HK-2 (cell line): ENCODE results near the gene ZFAND4.
"Not testable (repeated sequence)": the region's sequence is repeated elsewhere in the genome, so short reads cannot be mapped to it uniquely, and the experiment has no call there.

Experiments used
- DNase-seq: peaks from one replicate; pipeline ENCODE4 v3.0.0-alpha.2; 2018; ENCODE audit not compliant: unreplicated experiment

Gene ZFAND4

DNA sequence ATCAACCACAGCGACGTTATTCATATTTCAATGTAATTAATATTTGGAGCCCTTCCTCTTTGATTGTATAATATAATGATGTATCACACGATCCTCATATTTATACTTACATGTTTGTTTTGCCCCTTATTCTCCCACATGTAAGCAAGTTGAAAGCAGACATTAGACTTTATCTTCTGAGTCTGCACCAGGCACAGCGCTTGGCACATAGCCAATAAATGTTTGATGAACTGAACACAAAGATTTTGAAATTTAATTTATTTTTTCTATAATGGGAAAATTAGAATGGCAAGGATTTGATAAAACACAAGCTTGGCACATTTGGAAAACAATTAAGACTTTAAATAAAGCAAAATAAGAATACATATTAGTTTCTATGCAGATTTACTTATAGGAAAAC is 31.6 kb downstream of the ZFAND4 start:
- DNase-seq = no peak

DNA sequence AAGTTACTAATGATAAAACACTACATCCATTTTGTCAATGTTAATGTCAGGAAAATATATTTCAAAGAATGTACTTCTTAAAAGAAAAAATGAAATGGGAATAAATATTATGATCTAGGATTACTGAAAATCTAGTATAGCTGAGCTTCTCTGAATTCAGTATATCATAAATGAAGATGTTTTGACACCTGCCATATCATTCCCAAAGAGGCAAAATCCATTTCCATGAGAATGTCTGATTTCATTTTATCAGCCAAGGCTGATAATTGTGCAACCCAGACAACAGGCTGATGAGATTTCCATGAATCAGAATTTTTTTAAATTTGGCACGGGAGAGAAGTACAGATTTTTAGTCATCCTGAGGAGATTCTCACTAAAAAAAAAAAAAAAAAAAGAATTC is 32.5 kb downstream of the ZFAND4 start:
- no peak for DNase-seq

DNA sequence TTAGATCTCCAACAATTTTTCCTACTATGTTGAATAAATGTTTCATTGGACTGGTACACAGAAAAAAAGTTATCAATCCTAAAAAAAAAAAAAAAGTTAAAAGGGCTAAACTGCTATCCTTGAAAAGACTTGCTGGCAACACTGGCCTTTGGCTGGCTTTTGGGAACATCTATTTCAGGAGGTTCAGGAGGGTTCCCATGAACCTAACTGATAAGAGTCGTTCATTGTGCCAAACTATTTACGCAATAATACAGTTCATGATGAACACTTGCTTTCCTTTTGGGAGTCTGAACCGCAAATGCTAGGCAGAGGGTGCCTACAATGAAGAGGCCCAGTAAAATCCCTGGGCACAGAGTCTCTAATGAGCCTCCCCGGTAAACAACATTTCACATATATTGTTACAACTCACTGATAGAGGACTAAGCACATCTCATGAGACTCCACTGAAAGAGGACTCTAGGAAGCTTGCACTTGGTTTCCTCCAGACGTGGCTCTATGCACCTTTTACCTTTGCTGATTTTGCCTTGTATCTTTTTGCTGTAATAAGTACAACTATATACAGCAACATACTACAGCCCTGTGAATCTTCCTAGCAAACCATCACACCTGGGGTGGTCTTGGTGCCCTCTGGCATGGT is 45.0 kb downstream of the ZFAND4 start:
- DNase-seq = no peak

DNA sequence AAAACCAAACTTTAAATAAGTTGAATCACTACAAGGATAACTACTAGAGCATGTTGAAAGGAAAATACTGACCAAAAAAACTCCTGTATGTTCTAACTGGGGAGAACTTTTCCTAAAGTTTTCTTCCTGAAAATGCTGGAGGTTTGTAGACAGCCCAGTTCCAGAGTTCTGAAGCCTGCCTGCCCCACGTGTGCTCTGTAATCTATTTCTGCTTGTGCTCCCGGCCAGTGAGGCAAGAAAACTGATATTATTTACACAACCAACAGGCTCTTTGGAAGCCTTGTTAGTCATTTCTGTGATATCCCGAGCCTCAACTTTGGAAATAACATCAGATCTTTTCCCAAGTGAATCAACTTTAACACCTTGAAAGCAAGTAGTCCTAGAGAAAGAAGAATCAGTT is 46.7 kb downstream of the ZFAND4 start:
- DNase-seq = no peak

DNA sequence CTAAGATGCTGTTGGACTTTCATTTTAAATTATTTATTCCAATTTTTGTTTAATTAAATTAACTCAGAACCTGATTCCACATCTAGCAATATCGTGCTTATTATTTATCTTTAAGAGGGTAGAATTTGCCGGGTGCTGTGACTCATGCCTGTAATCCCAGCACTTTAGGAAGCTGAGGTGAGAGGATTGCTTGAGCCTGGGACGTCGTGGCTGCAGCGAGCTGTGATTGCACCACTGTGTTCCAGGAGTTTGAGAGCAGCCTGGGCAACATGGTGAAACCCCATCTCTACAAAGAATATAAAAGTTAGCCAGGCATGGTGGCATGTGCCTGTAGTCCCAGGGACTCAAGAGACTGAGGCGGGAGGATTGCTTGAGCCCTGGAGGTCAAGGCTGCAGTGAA is 47.8 kb downstream of the ZFAND4 start:
- no peak for DNase-seq

DNA sequence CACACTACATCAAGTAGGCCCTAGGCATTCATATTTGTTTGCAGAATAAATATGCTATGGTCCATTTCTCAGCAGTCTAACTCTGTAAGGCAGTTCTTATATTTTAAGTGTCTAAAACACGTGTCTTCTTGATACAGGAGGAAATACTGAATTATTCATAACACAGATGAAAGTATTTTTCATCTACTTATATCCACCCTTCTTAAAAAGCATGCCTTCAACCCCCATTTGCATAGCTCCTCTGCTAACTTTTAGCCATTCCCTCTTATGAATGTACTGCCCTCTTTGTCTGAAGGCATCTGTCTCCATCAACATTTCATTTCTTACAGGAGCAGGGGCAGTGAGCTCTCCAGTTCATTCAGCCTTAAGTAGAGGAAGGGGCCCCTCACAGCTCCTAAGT is 57.7 kb downstream of the ZFAND4 start:
- DNase-seq = no peak

DNA sequence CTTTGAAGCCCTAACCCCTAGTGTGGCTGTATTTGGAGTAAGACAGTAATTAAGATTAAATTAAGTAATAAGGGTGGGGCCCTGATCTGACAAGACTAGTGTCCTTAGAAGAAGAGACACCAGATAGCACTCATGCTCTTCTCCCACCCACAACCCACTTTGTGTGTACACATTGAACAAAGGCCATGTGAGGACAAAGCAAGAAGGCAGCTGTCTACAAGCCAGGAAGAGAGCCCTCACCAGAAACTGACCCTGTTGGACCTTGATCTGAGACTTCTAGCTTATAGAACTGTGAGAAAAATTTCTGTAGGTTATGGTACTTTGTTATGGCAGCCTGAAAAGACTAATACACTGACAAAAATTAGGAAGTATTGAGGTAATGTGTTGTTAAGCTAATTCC is 59.8 kb downstream of the ZFAND4 start:
- no peak for DNase-seq

DNA sequence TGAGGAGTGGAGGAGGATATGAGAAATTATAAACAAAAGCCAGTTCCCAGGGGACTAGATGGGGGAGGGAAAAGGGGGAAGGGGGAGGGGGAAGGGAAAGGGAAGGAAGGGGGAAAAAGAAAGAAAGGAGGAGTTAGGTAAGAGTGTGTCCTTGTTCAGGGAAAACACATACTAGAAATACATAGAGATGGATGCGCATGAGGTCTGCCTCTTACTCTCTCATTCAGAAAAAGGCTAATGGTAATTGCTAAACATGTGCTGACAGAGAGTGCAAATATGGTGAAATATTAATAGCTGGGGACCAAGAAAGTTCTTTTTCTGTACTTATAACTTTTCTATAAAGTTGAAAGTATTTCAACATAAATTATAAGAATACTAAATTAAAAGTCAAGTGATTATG is 64.5 kb downstream of the ZFAND4 start:
- DNase-seq = no peak

DNA sequence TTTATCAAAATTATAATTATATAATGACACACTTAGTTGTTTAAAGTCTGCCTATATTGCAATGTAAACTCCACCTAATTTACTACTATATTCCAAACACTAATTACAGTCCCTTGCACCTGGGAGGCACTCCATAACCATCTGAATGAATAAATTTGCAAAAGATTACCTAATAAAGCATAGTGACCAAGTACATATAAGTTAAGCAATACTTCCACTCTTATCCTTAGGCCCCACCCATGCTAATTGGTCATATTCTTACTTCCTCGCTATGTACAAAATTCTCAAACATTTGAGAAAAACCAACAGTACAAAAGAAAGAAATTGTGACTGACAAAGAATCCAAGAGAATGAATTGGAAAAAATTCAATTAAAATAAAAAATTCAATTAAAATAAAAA is 65.3 kb downstream of the ZFAND4 start:
- DNase-seq = no peak

DNA sequence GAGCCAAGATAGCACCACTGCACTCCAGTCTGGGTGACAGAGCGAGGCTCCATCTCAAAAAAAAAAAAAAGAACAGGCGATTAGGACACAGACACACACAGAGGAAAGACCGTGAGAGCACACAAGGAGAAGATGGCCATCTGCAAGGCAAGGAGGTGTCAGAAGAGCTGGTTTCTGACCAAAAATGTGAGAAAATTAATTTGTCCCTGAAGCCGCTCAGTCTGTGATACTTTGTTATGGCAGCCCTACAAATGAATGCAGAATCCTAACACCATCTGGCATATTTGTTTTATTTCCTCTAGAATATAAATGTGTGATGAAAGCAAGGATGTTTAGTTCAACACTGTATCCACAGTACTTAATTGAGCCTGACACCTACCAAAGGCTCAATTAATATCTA is 69.7 kb downstream of the ZFAND4 start:
- no peak for DNase-seq

DNA sequence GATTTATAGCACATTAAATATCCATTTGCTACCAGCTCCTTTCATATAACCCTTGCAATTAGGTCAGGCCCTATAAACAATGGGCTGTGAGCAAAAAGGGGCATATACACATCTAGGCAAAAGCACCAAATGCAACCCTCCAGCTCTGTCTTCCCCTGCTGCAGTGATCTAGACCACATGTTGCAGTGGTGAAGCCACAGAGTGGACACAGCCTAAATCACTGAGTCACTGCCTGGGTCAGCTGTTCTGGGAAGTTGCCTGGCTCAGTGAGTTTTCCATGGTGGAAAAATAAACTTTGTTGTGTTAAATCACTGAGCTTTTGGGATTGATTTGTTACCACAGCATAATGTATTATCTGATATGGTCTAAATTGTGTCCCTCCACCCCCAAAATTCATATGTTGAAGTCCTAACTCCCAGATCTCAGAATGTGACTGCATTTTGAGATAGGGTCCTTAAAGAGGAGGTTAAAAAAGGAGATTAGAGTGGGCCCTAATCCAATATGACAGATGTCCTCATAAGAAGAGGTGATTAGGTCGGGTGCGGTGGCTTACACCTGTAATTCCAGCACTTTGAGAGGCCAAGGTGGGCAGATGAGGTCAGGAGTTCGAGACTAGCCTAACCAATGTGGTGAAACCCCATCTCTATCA is 70.4 kb downstream of the ZFAND4 start:
- DNase-seq = peak; percentile 33

DNA sequence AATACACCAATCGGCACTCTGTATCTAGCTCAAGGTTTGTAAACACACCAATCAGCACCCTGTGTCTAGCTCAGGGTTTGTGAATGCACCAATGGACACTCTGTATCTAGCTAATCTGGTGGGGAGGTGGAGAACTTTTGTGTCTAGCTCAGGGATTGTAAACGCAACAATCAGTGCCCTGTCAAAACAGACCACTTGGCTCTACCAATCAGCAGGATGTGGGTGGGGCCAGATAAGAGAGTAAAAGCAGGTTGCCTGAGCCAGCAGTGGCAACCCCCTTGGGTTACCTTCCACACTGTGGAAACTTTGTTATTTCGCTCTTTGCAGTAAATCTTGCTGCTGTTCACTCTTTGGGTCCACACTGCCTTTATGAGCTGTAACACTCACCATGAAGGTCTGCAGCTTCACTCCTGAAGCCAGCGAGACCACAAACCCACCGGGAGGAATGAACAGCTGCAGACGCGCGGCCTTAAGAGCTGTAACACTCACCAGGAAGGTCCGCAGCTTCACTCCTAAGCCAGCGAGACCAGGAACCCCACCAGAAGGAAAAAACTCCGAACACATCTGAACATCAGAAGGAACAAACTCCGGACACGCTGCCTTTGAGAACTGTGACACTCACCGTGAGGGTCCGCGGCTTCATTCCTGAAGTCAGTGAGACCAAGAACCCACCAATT is 71.2 kb downstream of the ZFAND4 start:
- DNase-seq = not testable (repeated sequence)

DNA sequence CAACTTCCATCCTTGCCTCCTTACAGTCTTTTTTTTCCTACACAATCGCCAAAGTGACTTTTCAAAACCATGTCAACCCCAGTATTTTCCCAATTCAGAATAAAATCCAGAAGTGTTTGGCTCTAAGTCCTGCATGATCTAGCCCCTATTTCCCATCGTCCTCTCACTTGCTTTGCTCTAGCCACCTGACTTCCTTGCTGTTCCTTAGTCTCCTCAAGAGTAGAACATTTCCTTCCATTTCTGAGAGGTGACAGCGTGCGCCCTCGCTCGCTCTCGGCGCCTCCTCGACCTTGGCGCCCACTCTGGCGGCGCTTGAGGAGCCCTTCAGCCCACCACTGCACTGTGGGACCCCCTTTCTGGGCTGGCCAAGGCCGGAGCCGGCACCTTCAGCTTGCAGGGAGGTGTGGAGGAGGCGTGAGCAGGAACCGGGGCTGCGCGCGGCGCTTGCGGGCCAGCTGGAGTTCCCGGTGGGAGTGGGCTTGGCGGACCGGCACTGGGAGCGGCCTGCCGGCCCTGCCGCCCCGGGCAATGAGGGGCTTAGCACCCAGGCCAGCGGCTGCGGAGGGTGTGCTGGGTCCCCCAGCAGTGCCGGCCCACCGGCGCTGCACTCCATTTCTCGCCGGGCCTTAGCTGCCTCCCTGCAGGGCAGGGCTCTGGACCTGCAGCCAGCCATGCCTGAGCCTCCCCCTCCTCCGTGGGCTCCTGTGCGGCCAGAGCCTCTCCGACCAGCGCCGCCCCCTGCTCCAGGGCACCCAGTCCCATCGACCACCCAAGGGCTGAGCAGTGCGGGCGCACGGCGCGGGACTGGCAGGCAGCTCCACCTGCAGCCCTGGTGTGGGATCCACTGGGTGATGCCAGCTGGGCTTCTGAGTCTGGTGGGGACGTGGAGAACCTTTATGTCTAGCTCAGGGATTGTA is 72.0 kb downstream of the ZFAND4 start:
- DNase-seq = not testable (repeated sequence)

DNA sequence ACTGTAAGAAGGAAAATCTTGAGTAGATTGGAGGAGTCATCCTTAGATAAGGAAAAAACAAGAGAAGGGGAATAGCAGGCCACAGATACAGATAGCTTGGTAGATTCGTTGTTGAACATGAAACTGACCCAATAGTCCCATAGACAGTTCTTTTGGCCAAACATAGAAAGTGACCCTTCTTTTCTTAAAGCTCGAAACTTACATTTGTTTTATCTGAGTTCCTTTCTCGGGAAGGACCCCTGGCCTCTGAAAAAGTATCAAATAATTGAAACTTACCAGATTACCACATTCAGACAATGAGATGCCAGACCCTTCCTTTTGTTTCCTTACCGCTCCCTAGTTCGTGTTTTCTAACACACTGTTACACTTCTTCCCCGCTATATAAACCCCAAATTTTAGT is 72.9 kb downstream of the ZFAND4 start:
- no peak for DNase-seq

DNA sequence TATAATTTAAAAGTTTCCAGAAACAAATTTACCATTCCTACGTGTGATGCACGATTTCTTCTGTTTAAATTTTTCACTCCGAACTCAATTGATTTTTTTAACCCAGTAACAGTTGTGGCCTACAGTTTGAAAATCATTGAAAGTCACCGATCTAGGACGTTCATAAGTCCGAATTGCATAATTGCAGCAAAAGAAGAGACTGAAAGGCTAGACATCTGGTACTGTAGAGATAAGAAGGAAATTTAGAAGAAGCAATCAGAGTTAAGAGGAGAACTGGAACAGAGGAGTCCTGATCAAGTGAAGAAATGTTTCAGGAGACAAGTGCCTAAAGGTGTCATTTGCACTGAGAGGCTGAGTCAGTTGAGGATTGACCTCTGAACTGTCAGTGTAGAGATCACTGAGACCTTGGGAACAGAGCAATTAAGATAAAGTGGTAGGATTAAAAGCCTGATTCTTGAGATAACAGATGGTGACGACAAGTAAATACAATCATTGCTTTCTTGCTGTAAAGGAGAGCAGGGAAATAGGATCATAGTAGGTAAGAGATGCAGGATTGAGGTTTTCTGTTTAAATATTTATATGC is 73.5 kb downstream of the ZFAND4 start:
- DNase-seq = no peak

DNA sequence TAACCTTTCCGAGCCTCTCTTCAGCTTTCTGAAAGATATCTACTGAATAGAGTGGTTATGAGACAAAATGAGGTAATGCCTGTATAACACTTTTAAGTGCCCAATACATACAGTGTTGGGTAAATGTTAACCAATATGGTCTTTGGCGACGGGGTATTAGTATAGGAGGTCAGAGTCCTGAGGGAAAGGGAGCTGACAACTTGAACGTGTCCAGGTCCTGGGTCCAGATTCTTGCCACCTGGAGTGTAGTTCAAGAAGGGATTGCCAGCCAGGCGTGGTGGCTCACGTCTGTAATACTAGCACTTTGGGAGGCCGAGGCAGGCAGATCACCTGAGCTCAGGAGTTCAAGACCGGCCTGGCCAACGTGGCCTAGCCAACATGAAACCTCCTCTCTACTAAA is 76.0 kb downstream of the ZFAND4 start:
- no peak for DNase-seq

DNA sequence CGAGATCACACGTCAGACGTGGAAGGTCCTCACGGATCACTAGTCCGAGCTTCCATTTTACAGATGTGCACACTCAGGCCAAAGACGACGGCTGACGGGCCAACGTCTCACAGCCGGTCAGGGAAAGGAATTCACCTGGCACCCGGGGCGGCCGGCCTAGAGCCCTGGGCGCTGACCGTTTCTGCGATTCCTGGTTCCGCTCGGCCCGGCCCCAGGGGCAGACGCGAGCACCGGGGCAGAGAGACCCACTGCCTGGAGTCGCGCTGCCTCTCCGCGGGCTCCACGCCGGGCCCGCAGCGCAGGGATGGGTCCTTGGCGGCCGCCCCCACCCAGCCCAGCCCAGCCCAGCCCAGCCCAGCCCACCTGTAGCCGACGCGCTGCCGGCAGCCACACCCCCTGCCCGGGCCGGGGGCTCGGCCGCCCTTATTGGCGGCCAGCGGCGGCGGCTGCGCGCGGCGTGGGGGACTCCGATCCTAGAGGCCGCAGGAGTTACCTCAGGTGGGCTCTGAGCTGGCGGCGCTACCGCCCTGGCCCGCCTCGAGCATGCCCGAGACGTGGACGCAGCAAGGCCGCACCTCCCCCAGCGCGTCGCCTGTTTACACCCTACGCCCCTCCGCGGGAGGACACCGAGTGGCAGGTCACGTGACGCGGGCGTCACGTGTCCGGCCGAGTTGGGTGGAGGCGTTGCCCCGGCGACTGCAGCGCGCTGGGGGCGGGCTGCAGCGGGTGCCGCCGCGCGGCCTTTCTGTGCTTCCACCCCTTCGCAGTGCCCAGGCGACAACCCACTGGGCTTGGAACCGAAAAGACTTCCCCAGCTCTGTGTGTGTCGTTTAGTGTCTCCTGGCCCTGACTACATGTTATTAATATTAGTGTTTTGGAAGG is 78.1 kb downstream of the ZFAND4 start:
- DNase-seq = peak; percentile 94

DNA sequence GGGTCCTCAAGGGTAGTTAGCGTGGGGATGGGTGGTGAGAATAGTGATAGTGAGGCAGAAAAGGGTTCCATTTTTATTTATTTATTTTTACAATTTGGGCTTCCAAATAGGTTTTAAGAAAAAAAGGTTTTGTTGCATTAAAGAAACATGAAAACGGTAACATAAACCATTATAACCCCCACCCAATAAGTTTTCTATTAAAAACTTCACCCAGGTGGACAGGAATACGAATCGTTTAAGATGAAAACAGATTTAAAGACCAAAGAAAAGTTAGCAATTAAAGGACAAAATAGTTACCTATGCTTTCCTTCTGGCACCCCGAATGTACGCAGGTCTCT is 78.7 kb downstream of the ZFAND4 start:
- no peak for DNase-seq

DNA sequence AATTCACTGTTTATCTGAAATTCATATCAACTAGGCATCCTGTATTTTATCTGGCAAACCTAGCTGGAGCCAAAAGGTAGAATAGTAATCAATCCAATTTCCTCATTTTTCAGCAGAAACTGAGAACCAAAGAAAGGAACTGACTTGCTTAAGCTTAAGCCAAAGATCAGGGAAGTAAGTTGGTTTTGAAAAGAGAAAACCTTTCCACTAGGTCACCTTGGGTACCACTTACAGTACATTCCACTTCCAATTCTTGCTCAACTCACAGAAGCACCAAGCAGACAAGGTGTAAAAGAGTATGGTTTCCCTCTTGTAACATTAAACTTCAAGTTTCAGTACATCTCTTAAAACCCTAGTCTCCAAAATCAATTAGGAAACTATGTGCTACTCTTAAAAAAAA is 79.6 kb downstream of the ZFAND4 start:
- no peak for DNase-seq

DNA sequence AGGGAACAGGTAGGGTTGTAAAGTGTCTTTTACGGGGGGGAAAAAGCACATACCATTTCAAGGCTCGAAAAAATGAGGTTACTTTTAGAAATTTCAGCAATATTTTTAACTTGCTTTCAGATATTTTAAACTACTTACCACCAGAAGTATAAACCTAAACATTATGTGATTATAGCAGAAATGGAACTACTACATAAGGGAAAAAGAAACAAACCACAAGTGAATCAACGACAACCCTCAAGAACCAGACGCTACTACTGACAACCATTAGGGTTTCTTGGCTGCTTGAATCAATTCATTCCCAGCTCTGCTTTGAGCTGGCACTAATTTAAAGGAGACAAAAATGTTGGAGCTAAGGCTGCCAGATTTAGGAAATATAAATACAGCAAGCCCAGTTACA is 80.1 kb downstream of the ZFAND4 start:
- no peak for DNase-seq

DNA sequence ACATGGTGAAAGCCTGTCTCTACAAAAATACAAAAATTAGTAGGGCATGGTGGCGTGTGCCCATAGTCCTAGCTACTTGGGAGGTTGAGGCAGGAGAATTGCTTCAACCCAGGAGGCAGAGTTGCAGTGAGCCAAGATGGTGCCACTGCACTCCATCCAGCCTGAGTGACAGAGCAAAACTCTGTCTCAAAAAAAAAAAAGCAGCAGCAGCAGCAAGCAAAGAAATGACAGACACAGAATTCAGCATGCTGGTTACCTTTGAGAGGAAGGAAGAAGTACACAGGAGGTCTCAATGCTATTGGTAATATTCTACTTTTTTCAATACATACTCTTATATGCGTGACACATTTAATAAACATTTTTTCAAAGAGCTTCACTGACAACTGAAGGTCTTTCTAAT is 81.3 kb downstream of the ZFAND4 start:
- DNase-seq = no peak
